Smooth muscle cell (in vitro differentiated cells): Measurements from ENCODE around the gene LZTFL1. TPM values are rescaled to one million over a fixed set of nuclear protein-coding genes. Genes with fewer than 3 reads are reported as not detected.

Experiments
- DNase-seq: peaks from one replicate; lab custom pipeline; 2025; ENCODE audit not compliant: unreplicated experiment; lab: John Stamatoyannopoulos, UW
- H2AFZ ChIP-seq: fragments of 200-600 bp; sonication (generic); 2 replicates; pipeline ENCODE4 v1.6.0; 2016; ENCODE audit warnings: antibody characterized with exemption, low read depth, mild to moderate bottlenecking
- H3F3A ChIP-seq: fragments of 200-600 bp; sonication (generic); 2 replicates; pipeline ENCODE4 v1.6.0; 2017; ENCODE audit warnings: antibody characterized with exemption, low read depth
- H3K27ac ChIP-seq: fragments of 200-600 bp; sonication (generic); 2 replicates; pipeline ENCODE4 v1.5.1; 2016; ENCODE audit warnings: low read depth, mild to moderate bottlenecking
- H3K27me3 ChIP-seq: fragments of 200-600 bp; sonication (generic); 2 replicates; pipeline ENCODE4 v1.6.1; 2016; ENCODE audit warnings: low read depth, mild to moderate bottlenecking
- H3K36me3 ChIP-seq: fragments of 200-600 bp; sonication (generic); 2 replicates; pipeline ENCODE4 v1.5.1; 2016; ENCODE audit warnings: low read depth
- H3K4me1 ChIP-seq: fragments of 200-600 bp; sonication (generic); 2 replicates; pipeline ENCODE4 v1.5.1; 2016; ENCODE audit warnings: low read depth
- H3K4me2 ChIP-seq: fragments of 200-600 bp; sonication (generic); 2 replicates; pipeline ENCODE4 v1.6.0; 2016; ENCODE audit warnings: mild to moderate bottlenecking
- H3K4me3 ChIP-seq: fragments of 200-600 bp; sonication (generic); 2 replicates; pipeline ENCODE4 v1.5.1; 2016; ENCODE audit warnings: mild to moderate bottlenecking
- H3K79me2 ChIP-seq: fragments of 200-600 bp; sonication (generic); 2 replicates; pipeline ENCODE4 v1.6.0; 2016; ENCODE audit warnings: low read depth, mild to moderate bottlenecking
- H3K9ac ChIP-seq: fragments of 200-600 bp; sonication (generic); 2 replicates; pipeline ENCODE4 v1.6.0; 2016; ENCODE audit warnings: low read depth
- H3K9me3 ChIP-seq: fragments of 200-600 bp; sonication (generic); replicated peaks from 2 replicates; pipeline ENCODE4 v1.5.1; 2016; ENCODE audit warnings: low read depth
- H4K20me1 ChIP-seq: fragments of 200-600 bp; sonication (generic); 2 replicates; pipeline ENCODE4 v1.6.0; 2016; ENCODE audit warnings: low read depth
- CTCF ChIP-seq: fragments of 200-600 bp; sonication (generic); IDR thresholded peaks from 2 replicates; pipeline ENCODE4 v1.5.1; 2017; ENCODE audit warnings: borderline replicate concordance, mild to moderate bottlenecking, antibody characterized with exemption; ENCODE audit not compliant: insufficient read depth, poor library complexity, severe bottlenecking
- WGBS: methylation state at CpG from one replicate; pipeline ENCODE4 v1.1.7; 2016; ENCODE audit warnings: low lambda C conversion rate; 5-methylcytosine and 5-hydroxymethylcytosine counted together
- polyA plus RNA-seq: library from polyadenylated mRNA; unstranded; fragments of >200 nt; fragmentation: Nextera tagmentation; extraction: Ambion mirVana; gene quantifications from 2 replicates; pipeline ENCODE4 v1.2.1, GENCODE V29; 2016
- total RNA-seq: library from RNA; depleted of rRNA; stranded (reverse); fragments of >200 nt; gene quantifications from 2 replicates; pipeline ENCODE4 v1.2.3, GENCODE V29; 2014

Gene LZTFL1
- total and polyA plus RNA-seq, 2 experiments from 2014 or later: 8.6 to 29.4 TPM

- Histone ChIP-seq H3K4me2 (no peak overlapping the region), H4K20me1 (no peaks in the 10 kb centered on the region), H3K79me2 (no peaks in the 10 kb centered on the region), H3K9me3 (no peaks in the 10 kb centered on the region), H3F3A (no peaks in the 10 kb centered on the region), H2AFZ (no peak overlapping the region), H3K27ac (no peak overlapping the region), H3K9ac (no peak overlapping the region), H3K36me3 (no peaks in the 10 kb centered on the region), H3K4me3 (no peak overlapping the region), H3K4me1 (no peaks in the 10 kb centered on the region), H3K27me3 (peaks cover 24% of the 10 kb centered on the region)
- no peak for TF ChIP-seq CTCF
- WGBS: 94% methylated on average over 2 of the region's 2 CpGs
- DNase-seq: no peak
Measured at GRCh38 chr3:45878124-45878523, 36.2 kb upstream of the LZTFL1 start.

GRCh38 chr3:45874677-45875346, 32.9 kb upstream of the LZTFL1 start:
- Histone ChIP-seq H3K36me3 (no peaks in the 10 kb centered on the region), H3K9ac (no peak overlapping the region), H3K27me3 (peaks cover 11% of the 10 kb centered on the region), H3K4me2 (no peak overlapping the region), H3K27ac (no peak overlapping the region), H2AFZ (no peak overlapping the region), H3K9me3 (no peaks in the 10 kb centered on the region), H3K4me1 (no peaks in the 10 kb centered on the region), H3K79me2 (no peaks in the 10 kb centered on the region), H4K20me1 (no peaks in the 10 kb centered on the region), H3K4me3 (no peak overlapping the region), H3F3A (no peaks in the 10 kb centered on the region)
- 79% methylated on average over 5 of the region's 5 CpGs for WGBS
- no peak for DNase-seq
- TF ChIP-seq CTCF: no peak

GRCh38 chr3:45873638-45874037, 31.7 kb upstream of the LZTFL1 start:
- Histone ChIP-seq H3F3A (no peaks in the 10 kb centered on the region), H3K79me2 (no peaks in the 10 kb centered on the region), H3K36me3 (no peaks in the 10 kb centered on the region), H3K9ac (no peak overlapping the region), H3K4me1 (no peaks in the 10 kb centered on the region), H3K27me3 (peaks cover 11% of the 10 kb centered on the region), H4K20me1 (no peaks in the 10 kb centered on the region), H2AFZ (no peak overlapping the region), H3K9me3 (no peaks in the 10 kb centered on the region), H3K4me2 (no peak overlapping the region), H3K27ac (no peak overlapping the region), H3K4me3 (no peak overlapping the region)
- no peak for TF ChIP-seq CTCF
- DNase-seq: no peak
- 83% methylated on average over 4 of the region's 4 CpGs for WGBS

- no peaks in the 10 kb centered on the region for H3K4me1 ChIP-seq
- H3K4me3 ChIP-seq: no peak overlapping the region
- H3K4me2 ChIP-seq: no peak overlapping the region
- DNase-seq: no peak
- no peaks in the 10 kb centered on the region for H3K9me3 ChIP-seq
- H3K36me3 ChIP-seq: no peaks in the 10 kb centered on the region
- TF ChIP-seq CTCF: no peak
- H3K27me3 ChIP-seq: peaks cover 11% of the 10 kb centered on the region
- no peaks in the 10 kb centered on the region for H4K20me1 ChIP-seq
- H2AFZ ChIP-seq: no peak overlapping the region
- no peaks in the 10 kb centered on the region for H3K79me2 ChIP-seq
- H3K27ac ChIP-seq: no peak overlapping the region
- no peak overlapping the region for H3K9ac ChIP-seq
- H3F3A ChIP-seq: no peaks in the 10 kb centered on the region
Measured at GRCh38 chr3:45873036-45873435, 31.1 kb upstream of the LZTFL1 start.
